HCT116 (cell line): ENCODE results near the gene STYXL1. TPM values are rescaled to one million over a fixed set of nuclear protein-coding genes. Genes with fewer than 3 reads are reported as not detected.
A peak's percentile ranks its signal among the peaks of the same experiment; 100 is the strongest.

ENCODE experiments used
- ATAC-seq: fragments of 200-7000 bp; cut with Tn5 transposase; 2 replicates; pipeline ENCODE4 v1.9.1; 2020; ENCODE audit warnings: mild to moderate bottlenecking, moderate library complexity
- BruUV-seq: library from RNA; stranded (reverse); fragments of 400-500 nt; replicated peaks from 2 replicates; lab custom pipeline; 2021; lab: Mats Ljungman, UMichigan
- CTCF ChIA-PET: fragments of 300-600 bp; sonication (Branson Sonifier 250); formaldehyde crosslinking; loops from one replicate; lab custom pipeline; 2021; ENCODE audit warnings: antibody characterized with exemption; lab: Charles Lee
- POLR2A ChIA-PET: fragments of 300-600, 350-600 bp; sonication (Branson Sonifier 250); formaldehyde crosslinking; loops from one replicate; lab custom pipeline; 2021; ENCODE audit warnings: antibody characterized with exemption; lab: Charles Lee
- RAD21 ChIA-PET, 2 experiments: fragments of 300-600 bp; sonication (Branson Sonifier 250); formaldehyde crosslinking; loops; one replicate each; lab custom pipeline; 2023; ENCODE audit warnings: low total read pairs in 2 of 2; ENCODE audit not compliant: uncharacterized antibody in 2 of 2, unreplicated experiment in 2 of 2, low non-redundant PET in 1 of 2; lab: Charles Lee
- DNase-seq: peaks from one replicate; pipeline ENCODE4 v3.0.0-alpha.2; 2010; ENCODE audit warnings: low read depth, low spot score
- H2AFZ ChIP-seq: fragments of 200-600 bp; shearing (Covaris generic), sonication (generic); 2 replicates; pipeline ENCODE4 v1.6.1; 2017; ENCODE audit warnings: low read depth, mixed run types, mixed read lengths, antibody characterized with exemption, low read length; ENCODE audit not compliant: poor library complexity, severe bottlenecking
- H3K27ac ChIP-seq: 2 replicates; pipeline ENCODE4 v1.5.1; 2012; ENCODE audit warnings: low read depth, low read length
- H3K27me3 ChIP-seq: fragments of 200-600 bp; sonication (generic); 2 replicates; pipeline ENCODE4 v1.6.1; 2016; ENCODE audit warnings: mixed run types, low read length, mixed read lengths; ENCODE audit not compliant: insufficient read depth
- H3K36me3 ChIP-seq, 2 experiments: fragments of 200-500 bp in 1 of 2; fragments of 200-600 bp in 1 of 2; sonication (Bioruptor generic) in 1 of 2; sonication (generic) in 1 of 2; 2 replicates each; pipeline versions ENCODE4 v1.5.1 to v1.6.1; 2014 to 2016; ENCODE audit warnings: low read length in 2 of 2, inconsistent platforms in 1 of 2, mixed read lengths in 1 of 2, mixed run types in 1 of 2; ENCODE audit not compliant: insufficient read depth in 2 of 2, control insufficient read depth in 1 of 2
- H3K4me1 ChIP-seq, 2 experiments: fragments of 200-600 bp in 1 of 2; sonication (generic) in 1 of 2; 2 replicates each; pipeline versions ENCODE4 v1.5.1 to v1.6.1; 2012 to 2017; ENCODE audit warnings: low read length in 2 of 2, inconsistent platforms in 1 of 2, mild to moderate bottlenecking in 1 of 2, mixed read lengths in 1 of 2, mixed run types in 1 of 2, moderate library complexity in 1 of 2; ENCODE audit not compliant: insufficient read depth in 2 of 2, control insufficient read depth in 1 of 2
- H3K4me2 ChIP-seq: fragments of 200-600 bp; sonication (generic); 2 replicates; pipeline ENCODE4 v1.6.1; 2017; ENCODE audit warnings: mixed run types, low read length, mixed read lengths
- H3K4me3 ChIP-seq, 2 experiments: fragments of 200-600 bp in 1 of 2; sonication (generic) in 1 of 2; replicated peaks in 1 of 2; 2 replicates each; pipeline ENCODE4 v1.5.1; 2011 to 2016; ENCODE audit warnings: low read length in 2 of 2, control low read depth in 1 of 2, low read depth in 1 of 2, mild to moderate bottlenecking in 1 of 2, mixed read lengths in 1 of 2, mixed run types in 1 of 2
- H3K79me2 ChIP-seq: fragments of 200-600 bp; sonication (generic); 2 replicates; pipeline ENCODE4 v1.6.1; 2017; ENCODE audit warnings: mild to moderate bottlenecking, mixed run types, low read length, moderate library complexity, mixed read lengths; ENCODE audit not compliant: insufficient read depth
- H3K9ac ChIP-seq: fragments of 200-600 bp; sonication (generic); 2 replicates; pipeline ENCODE4 v1.6.1; 2016; ENCODE audit warnings: low read length, mixed read lengths
- H3K9me2 ChIP-seq: fragments of 200-600 bp; sonication (generic), shearing (Covaris generic); 2 replicates; pipeline ENCODE4 v1.6.1; 2017; ENCODE audit warnings: mixed run types, mild to moderate bottlenecking, moderate library complexity; ENCODE audit not compliant: insufficient read depth
- H3K9me3 ChIP-seq, 2 experiments: fragments of 200-500 bp in 1 of 2; fragments of 200-600 bp in 1 of 2; sonication (Bioruptor generic) in 1 of 2; sonication (generic) in 1 of 2; 2 replicates each; pipeline ENCODE4 v1.6.1; 2014 to 2017; ENCODE audit warnings: low read length in 2 of 2, mixed read lengths in 2 of 2, inconsistent platforms in 1 of 2, low read depth in 1 of 2, mild to moderate bottlenecking in 1 of 2, mixed run types in 1 of 2, moderate library complexity in 1 of 2; ENCODE audit not compliant: control insufficient read depth in 1 of 2, insufficient read depth in 1 of 2
- H4K20me1 ChIP-seq: fragments of 200-600 bp; sonication (generic), shearing (Covaris generic); 2 replicates; pipeline ENCODE4 v1.6.1; 2017; ENCODE audit warnings: mixed run types, mild to moderate bottlenecking, moderate library complexity; ENCODE audit not compliant: insufficient read depth
- CBX3 ChIP-seq: IDR thresholded peaks from 2 replicates; pipeline ENCODE4 v1.6.1; 2012; ENCODE audit warnings: low read depth
- EZH2 ChIP-seq: fragments of 200-600 bp; sonication (generic); IDR thresholded peaks from 2 replicates; pipeline ENCODE4 v1.6.1; 2017; ENCODE audit warnings: antibody characterized with exemption, mixed run types
- FOSL1 ChIP-seq: IDR thresholded peaks from 2 replicates; pipeline ENCODE4 v1.6.1; 2012; ENCODE audit warnings: low read depth
- POLR2A ChIP-seq: IDR thresholded peaks from 2 replicates; pipeline ENCODE4 v1.7.0; 2011; ENCODE audit warnings: borderline replicate concordance; ENCODE audit not compliant: insufficient read depth, insufficient read length; ENCODE audit errors: extremely low read depth
- POLR2AphosphoS5 ChIP-seq: IDR thresholded peaks from 2 replicates; pipeline ENCODE4 v1.6.1; 2011; ENCODE audit warnings: mild to moderate bottlenecking, low read depth, low read length, moderate library complexity
- REST ChIP-seq: IDR thresholded peaks from 2 replicates; pipeline ENCODE4 v1.6.1; 2012; ENCODE audit warnings: low read depth
- ZFX ChIP-seq: fragments of 450-650 bp; IDR thresholded peaks from 2 replicates; pipeline ENCODE4 v1.6.1; 2017
- ZNF274 ChIP-seq: fragments of 200-500 bp; sonication (Bioruptor generic); IDR thresholded peaks from 2 replicates; pipeline ENCODE4 v1.6.1; 2014; ENCODE audit warnings: mild to moderate bottlenecking, low read depth, low read length, inconsistent platforms
- intact Hi-C: fragments of 100-400 bp; cut with micrococcal nuclease; formaldehyde crosslinking; loops from 2 replicates; pipeline ENCODE4 v1.10.0; 2022
- total RNA-seq: library from RNA; stranded (reverse); gene quantifications from one replicate; pipeline ENCODE4 v1.2.1, GENCODE V29; 2021; ENCODE audit not compliant: unreplicated experiment
- TF ChIP-seq, protein P1 (sequence below), 3 experiments: fragments of 200-600 bp in 1 of 3; sonication (generic) in 1 of 3; IDR thresholded peaks in 2 of 3; conservative IDR thresholded peaks in 1 of 3; 2 replicates each; pipeline ENCODE4 v1.5.1; 2012 to 2017; ENCODE audit warnings: low read depth in 2 of 3, low read length in 2 of 3, antibody characterized with exemption in 1 of 3, borderline replicate concordance in 1 of 3, control low read depth in 1 of 3, mild to moderate bottlenecking in 1 of 3, mixed read lengths in 1 of 3, mixed run types in 1 of 3, moderate library complexity in 1 of 3; ENCODE audit not compliant: insufficient read depth in 1 of 3

Gene STYXL1
- total RNA-seq, 1 experiment from 2014 or later: 32.5 TPM

- H3K27me3 ChIP-seq: no peaks in the 10 kb centered on the region
- no peak overlapping the region for H3K9ac ChIP-seq
- no peaks in the 10 kb centered on the region for H3K9me3 ChIP-seq
- no peaks in the 10 kb centered on the region for H3K9me2 ChIP-seq
- RAD21 ChIA-PET: no interaction called here
- H3K36me3 ChIP-seq: no peaks in the 10 kb centered on the region
- BruUV-seq: no TSS peak
- peaks cover 3 to 33% of the 10 kb centered on the region in 2 experiments; a peak in 2 of 4 replicates for H3K4me1 ChIP-seq
- H3K4me3 ChIP-seq: no peak overlapping the region
- ATAC-seq: no peak
- peak overlapping the region; percentile 44 for H3K4me2 ChIP-seq
- no peaks in the 10 kb centered on the region for H4K20me1 ChIP-seq
- TF ChIP-seq REST: no peak
- no peak for TF ChIP-seq FOSL1
- TF ChIP-seq EZH2: no peak
- TF ChIP-seq ZFX: no peak
- TF ChIP-seq POLR2AphosphoS5: no peak
- TF ChIP-seq ZNF274: no peak
- TF ChIP-seq, protein P1, sequence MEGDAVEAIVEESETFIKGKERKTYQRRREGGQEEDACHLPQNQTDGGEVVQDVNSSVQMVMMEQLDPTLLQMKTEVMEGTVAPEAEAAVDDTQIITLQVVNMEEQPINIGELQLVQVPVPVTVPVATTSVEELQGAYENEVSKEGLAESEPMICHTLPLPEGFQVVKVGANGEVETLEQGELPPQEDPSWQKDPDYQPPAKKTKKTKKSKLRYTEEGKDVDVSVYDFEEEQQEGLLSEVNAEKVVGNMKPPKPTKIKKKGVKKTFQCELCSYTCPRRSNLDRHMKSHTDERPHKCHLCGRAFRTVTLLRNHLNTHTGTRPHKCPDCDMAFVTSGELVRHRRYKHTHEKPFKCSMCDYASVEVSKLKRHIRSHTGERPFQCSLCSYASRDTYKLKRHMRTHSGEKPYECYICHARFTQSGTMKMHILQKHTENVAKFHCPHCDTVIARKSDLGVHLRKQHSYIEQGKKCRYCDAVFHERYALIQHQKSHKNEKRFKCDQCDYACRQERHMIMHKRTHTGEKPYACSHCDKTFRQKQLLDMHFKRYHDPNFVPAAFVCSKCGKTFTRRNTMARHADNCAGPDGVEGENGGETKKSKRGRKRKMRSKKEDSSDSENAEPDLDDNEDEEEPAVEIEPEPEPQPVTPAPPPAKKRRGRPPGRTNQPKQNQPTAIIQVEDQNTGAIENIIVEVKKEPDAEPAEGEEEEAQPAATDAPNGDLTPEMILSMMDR (IDR thresholded peaks at IDR 0.05 in 2 of 3, conservative IDR thresholded peaks at IDR 0.05 in 1 of 3; ENCODE audit: borderline replicate concordance in 1 of 3, insufficient read depth in 1 of 3, low read depth in 2 of 3, low read length in 2 of 3): no peak
- TF ChIP-seq POLR2A: no peak
- no peak for TF ChIP-seq CBX3
- TF ChIP-seq, all 23 proteins: peak for 0
- ChIA-PET CTCF (no interaction called here), POLR2A (interaction anchor here (1.6 kb wide), 1 partner anchor 27 kb away, joined by 4 read pairs; the partner anchor contains the start of genes MDH2 and STYXL1)
- no peak overlapping the region for H2AFZ ChIP-seq
- no peaks in the 10 kb centered on the region for H3K79me2 ChIP-seq
- H3K27ac ChIP-seq: no peak overlapping the region; the same call in 1 of the 2 replicates
- intact Hi-C loops: no loop called here
- DNase-seq: no peak
Measured at GRCh38 chr7:76074972-76075370, 27.2 kb upstream of the STYXL1 start.
